Dermis blood vessel endothelial cell (primary cell): ENCODE measurements around the gene CAMK4. TPM values are rescaled to one million over a fixed set of nuclear protein-coding genes. Genes with fewer than 3 reads are reported as not detected.
"Not testable (repeated sequence)": the region's sequence is repeated elsewhere in the genome, so short reads cannot be mapped to it uniquely, and the experiment has no call there.

ENCODE experiments used
- DNase-seq: peaks from one replicate; pipeline ENCODE4 v3.0.0; 2010
- total RNA-seq: library from RNA; depleted of rRNA; stranded (reverse); fragments of >200 nt; gene quantifications from 2 replicates; pipeline ENCODE4 v1.2.3, GENCODE V29; 2014

The CAMK4 gene
- total RNA-seq, 1 donor from 2014 or later: under 0.01 TPM

- no peak for DNase-seq
Observed at GRCh38 chr5:111313017-111313724, 89.0 kb downstream of the CAMK4 start.

- no peak for DNase-seq
Observed at GRCh38 chr5:111320953-111321352, 96.8 kb downstream of the CAMK4 start.

GRCh38 chr5:111321376-111321775 is 97.2 kb downstream of the CAMK4 start:
- DNase-seq: no peak

DNA sequence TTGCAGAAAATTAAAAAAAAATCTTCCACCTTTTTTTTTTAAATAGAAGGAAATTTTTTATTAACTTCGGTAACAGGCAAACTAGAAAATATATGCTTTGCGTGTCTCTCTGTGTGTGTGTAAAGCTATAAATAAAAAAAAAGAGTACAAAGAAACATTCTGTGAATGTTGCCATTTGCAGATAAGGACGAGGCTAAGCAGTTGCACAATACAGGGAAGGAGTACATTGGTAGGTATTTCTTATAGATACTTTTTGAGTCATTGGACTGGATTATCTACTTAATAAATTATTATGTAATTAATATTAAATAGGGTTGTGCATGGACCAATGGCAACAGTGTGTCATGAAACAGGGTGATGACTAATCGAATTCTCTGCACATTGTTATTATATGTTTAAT is 102.4 kb downstream of the CAMK4 start:
- DNase-seq: no peak

- DNase-seq: no peak
Observed at GRCh38 chr5:111337133-111337532, 112.9 kb downstream of the CAMK4 start.

GRCh38 chr5:111337688-111338087 is 113.5 kb downstream of the CAMK4 start:
- no peak for DNase-seq

DNA sequence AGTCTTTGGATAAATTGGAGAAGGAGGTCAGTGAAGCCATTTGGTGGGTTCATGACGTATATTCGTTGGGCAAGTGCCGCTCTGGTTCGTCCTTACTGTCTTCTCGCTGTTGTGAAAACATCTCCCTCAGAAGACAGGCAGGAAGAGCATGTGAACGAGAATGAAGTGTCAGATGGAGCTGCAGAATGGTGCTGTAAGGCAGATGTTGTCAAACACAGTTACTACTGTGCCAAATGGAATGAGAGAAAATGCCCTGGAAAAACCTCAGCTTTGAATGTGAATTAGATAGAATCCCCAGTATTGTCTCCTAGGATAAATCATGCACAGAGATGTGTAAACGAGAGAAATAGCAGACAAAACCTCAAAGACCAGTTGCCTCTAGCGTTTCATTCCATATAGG is 121.5 kb downstream of the CAMK4 start:
- no peak for DNase-seq

DNA sequence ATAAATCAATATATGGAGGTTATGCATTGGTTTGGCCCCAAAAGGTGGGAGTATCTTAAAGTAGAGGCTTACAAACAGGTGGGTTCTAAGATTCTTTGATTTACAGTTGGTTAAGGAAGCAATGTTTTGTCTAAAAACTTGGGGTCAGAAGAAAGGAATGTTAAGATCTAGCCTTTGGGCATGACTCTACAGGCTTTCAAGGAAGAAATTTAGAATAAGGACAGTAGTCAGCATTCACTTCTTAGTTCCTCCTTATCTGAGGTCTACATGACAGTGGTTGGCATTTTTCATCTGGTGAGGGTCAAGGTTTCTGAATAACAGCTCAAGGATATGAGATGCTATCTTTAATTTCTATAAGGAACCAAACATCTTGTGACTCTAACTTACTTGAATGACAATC is 122.8 kb downstream of the CAMK4 start:
- DNase-seq: no peak

DNA sequence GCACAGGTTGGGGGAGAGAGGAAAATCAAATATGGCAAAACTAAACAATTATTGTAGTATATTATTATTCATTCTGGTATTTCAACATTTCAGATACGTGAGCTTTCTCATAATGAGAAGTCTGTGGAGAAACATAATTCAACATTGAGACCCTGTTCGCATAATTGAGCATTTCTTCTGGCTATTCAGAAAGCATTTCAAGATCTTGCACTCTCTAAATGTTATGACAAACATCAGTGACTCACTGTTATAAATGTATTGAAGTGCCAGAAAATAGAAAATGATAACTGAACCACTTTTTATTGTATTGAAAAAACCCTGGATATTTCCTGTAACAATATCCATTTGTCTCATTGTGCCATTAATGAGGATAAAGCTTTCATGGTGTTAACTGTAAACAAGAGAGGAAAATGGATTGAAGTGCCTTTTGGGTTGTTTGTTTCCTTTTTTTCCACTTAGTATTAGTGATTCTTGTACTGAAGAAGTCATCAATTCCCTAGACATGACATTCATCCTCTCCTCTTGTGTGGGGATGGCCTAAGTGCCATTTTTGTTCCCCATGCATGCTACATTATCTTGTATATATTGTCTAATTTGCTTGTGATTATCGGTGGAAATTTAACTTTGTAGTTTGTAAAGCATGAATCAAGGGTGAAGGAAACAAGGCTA is 124.6 kb downstream of the CAMK4 start:
- no peak for DNase-seq

DNA sequence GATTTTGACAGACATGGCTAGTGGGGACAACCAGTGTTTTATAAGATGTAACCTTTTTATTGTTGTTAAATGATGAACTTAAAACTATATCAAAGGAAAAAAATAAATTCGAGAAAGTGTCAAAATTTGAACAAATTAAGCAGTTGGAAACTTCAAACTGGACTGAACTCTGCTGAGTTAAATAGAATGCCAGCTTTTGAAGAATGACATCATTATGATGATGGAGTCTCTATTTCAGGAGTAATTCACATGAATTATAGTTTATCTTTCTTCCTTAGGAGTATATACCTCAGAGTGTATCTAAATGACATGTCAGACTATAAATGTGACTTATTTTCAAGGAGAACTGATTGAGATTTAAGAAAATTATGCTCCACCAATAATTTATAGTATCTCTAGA is 125.2 kb downstream of the CAMK4 start:
- no peak for DNase-seq

- DNase-seq: no peak
Observed at GRCh38 chr5:111353035-111353434, 128.9 kb downstream of the CAMK4 start.

- not testable (repeated sequence) for DNase-seq
Observed at GRCh38 chr5:111358726-111359125, 134.5 kb downstream of the CAMK4 start.

- DNase-seq: no peak
Observed at GRCh38 chr5:111360173-111360572, 136.0 kb downstream of the CAMK4 start.

DNA sequence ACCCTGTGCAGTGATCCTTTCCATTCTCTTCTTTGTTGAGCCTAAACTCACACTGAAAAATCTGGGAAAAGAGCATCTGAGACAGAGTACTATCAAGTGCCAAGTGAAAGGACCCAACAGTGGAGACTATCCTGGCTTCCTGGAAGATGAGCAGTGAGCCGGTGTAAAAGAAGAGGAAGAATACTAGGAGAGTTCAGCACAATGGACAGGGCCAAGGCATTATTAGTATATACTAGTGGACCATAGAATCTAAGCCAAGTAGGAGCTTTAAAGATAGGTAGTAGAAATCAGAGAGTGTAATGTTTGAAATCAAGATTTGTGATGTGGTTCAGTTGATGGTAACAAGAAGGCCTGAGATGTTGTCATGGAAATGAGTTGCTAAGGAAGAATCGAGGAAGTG is 140.8 kb downstream of the CAMK4 start:
- no peak for DNase-seq

DNA sequence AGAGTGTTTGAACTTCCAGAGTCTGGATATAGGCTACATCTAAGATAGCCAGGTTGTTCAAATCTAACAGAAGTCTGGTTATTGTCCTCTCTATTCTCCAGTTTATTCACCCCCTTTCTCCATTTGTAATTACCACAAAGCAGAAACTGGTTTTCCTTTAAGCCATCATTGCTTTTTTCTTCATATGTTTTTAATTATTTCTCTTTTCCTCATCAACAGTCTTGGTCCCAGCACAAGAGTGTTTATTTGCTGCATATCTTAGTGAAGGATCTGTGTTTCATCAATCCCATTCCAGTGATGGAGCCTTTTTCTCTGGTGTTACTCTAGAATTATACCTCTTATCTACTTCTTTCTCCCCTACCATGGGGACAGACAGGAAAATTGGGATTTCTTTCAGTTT is 142.2 kb downstream of the CAMK4 start:
- DNase-seq: no peak

DNA sequence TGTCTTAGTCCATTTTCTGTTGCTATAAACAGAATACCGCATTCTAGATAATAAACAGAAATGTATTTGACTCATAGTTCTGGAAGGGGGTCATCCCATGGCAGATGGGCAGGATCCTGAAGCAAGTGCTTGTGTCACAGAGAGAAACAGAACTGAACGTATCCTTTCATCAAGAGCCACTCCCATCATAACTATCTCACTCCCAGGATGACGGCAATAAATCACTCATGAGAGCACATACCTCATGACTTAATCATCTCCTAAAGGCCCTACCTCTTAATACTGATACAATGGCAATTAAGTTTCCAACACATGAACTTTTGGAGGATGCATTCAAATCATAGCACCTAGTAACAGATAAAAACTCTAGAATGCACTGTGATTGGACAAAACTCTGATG is 142.9 kb downstream of the CAMK4 start:
- no peak for DNase-seq

GRCh38 chr5:111372799-111373198 is 148.6 kb downstream of the CAMK4 start:
- DNase-seq: no peak

DNA sequence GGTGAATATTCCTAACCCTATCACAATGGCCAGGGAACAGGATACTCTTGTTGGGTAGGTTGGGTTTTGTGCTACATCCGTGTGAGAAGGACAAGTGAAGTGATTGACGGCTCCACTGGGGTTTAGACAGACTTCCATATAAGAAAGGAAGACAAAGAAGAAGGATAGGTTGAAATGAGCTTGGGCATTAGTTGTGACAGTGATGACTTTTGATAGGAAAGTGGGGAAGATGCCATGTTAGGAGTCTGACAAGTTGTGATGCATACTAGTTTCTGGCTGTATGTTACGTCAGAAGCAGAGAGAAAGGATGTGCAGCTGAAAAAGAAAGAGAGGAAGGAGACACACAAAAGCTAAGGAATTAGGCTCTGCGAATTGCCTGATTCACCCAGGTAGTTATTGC is 150.2 kb downstream of the CAMK4 start:
- no peak for DNase-seq

GRCh38 chr5:111375645-111376044 is 151.5 kb downstream of the CAMK4 start:
- DNase-seq: no peak

GRCh38 chr5:111377306-111377705 is 153.1 kb downstream of the CAMK4 start:
- DNase-seq: no peak

GRCh38 chr5:111379391-111379816 is 155.2 kb downstream of the CAMK4 start:
- no peak for DNase-seq

GRCh38 chr5:111383288-111383970 is 159.2 kb downstream of the CAMK4 start:
- DNase-seq: no peak

DNA sequence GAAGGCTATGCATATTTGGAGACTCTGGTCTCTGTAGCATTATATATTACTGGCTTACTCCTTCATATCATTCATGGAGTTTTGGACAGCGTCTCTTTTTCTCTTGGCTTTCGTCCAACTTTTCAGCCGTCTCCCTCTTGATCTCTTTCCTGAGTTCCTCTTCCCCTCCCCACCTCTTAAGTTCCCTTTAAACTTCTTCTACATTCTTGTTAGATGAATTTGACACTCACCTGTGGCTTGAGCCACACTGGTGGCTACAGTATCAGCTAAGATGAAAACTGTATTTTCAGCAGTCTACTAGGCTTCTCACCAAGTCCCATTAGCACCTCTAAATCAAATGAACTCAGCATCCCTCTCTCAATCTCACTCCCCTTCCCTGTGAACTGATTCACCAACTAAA is 160.0 kb downstream of the CAMK4 start:
- no peak for DNase-seq

- DNase-seq: no peak
Observed at GRCh38 chr5:111385051-111385450, 160.9 kb downstream of the CAMK4 start.
